NCI-H526 (cell line): Measurements from ENCODE around the gene ZSWIM5.
"Not testable (repeated sequence)": the region's sequence is repeated elsewhere in the genome, so short reads cannot be mapped to it uniquely, and the experiment has no call there.

Experiments
- DNase-seq, 2 experiments: peaks; one replicate each; lab custom pipeline; 2025; lab: John Stamatoyannopoulos, UW

ZSWIM5 gene

DNA sequence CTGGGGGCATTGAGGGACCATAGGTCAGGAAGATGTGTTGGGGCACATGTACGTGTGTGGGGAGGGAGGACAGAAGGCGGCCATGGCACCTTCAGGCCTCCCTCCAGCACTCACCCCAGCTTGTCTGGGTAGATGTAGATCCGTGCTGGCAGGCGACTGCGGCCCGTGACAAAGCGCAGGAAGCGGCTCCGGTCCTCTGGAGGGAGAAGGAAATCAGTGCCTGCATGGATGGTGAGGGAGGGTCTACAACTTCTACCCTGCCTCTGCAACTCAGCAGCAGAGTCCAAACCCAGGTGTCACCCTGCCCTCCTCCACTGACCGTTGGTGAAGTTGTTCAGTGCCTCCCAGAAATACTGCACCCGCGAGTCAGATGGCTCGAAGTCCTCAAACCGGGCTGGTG lies 202.7 kb downstream of the ZSWIM5 start:
- DNase-seq: no peak

DNA sequence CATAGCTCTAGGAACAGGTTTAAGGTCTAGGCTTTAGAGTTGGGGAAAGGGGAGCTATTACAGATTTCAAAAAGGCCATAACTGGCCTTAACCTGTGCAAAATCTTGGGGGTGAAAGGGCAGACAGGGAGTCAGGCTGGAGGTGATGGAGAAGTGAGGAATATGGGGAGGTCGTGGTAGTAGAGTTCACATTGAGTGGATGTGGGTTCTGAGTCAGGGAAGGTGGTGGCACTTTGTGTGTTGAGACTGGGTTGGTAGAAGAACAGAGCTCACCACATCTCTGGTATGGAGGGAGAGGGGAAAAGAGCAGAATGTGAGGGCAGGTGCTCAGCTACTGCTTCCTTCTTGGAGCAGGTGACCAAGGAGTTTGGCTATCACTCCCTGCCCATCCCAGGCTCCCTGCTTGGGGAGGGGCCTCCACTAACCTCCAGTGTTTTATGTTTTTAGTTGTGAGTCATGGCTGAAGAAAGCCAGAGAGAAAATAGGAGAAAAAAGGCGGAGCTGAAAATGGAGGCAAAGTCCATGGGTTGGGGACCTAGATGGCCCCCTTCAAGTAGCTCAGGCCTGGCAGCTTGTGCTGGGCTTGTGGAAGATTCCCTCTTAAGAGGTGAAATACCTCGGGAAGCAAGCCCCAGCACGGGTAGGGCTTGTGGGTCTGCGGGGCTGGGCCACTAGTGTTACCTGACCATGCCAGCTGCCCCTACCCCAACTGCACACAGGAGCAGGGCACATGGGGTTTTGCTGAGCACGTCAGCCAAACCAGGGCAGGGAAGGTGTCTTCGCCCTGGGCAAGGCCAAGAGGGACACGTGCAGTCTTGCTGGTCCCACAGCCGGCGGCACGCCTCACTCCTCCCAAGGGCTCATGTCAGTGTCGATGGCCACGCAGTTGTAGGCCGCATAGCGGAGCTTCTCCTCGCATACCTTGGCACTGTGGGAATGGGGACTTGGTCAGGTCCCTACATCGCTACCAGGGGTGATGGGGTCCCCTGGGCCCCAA lies 203.5 kb downstream of the ZSWIM5 start:
- no peak for DNase-seq

DNA sequence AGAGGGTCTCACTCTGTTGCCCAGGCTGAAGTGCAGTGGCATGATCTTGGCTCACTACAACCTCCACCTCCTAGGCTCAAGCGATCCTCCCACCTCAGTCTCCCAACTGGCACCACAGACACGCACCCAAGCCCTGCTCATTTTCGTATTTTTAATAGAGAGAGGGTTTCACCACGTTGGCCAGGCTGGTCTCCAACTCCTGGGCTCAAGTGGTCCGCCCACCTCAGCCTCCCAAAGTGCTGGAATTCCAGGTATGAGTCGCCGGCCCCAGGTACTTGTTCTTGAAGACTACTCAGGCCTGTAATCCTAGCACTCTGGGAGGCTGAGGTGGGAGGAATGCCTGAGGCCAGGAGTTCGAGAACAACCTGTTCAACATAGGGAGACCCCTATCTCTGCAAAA lies 204.8 kb downstream of the ZSWIM5 start:
- DNase-seq: not testable (repeated sequence)

DNA sequence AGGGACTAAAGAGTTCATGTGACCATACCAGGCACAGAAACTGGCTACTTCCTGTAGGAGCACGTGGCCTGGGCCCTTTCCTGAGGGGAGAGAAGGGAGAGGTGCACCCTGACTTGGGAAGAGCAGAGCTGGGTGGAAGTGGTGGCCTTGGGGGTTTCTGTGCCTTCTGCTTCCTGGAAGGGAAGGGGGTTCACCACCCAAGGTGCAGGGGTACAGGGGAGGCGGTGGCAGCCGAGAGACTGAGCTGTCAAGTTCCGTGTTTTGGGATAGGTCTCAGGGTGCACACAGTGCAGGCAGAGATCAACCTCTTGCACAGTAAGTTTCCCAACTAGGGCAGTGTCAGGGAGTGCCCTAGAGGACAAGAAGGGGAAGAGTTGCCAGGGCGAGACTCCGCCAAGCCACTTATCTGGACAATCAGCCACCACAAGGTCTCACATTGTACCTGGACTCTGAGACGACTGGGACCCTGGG lies 205.4 kb downstream of the ZSWIM5 start:
- no peak for DNase-seq

DNA sequence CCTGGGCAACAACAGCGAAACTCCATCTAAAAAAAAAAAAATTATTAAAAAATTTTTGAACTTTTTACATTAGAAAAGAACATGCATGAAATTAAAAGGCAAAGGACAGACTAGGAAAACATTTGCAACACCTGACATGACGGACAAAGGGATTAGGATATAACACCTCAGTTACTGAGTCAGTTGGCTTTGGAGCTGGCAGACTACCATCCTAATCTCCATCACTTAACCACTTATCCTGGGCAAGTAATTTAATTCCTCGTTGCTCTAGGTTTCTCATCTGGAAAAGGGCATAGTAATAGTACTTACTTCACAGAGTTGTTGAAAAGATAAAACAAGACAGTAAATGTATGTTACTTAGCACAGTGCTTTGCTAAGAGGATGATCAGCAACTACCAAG lies 207.2 kb downstream of the ZSWIM5 start:
- no peak for DNase-seq

DNA sequence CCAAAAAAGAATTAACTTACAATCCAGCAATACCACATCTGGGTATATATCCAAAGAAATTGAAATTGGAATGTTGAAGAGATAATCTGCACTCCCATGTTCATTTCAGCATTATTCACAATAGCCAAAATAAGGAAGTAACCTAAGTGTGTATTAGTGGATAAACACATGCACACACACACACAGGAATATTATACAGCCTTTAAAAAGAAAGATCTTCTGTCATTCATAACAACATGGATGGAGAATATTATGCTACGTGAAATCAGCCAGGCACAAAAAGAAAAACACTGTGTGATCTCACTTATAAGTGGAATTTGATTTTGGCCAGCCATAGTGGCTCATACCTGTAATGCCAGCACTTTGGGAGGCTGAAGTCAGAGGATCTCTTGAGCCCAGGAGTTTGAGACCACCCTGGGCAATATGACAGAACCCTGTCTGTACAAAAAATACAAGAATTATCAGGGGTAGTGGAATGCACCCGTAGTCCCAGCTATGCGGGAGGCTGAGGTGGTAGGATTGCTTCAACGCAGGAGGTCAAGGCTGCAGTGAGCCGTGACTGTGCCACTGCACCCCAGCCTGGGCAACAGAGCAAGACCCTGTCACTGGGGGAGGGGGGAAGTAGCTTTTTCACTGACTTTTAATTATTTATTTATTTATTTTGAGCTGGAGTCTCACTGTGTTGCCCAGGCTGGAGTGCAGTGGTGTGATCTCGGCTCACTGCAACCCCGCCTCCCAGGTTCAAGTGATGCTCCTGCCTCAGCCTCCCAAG lies 210.8 kb downstream of the ZSWIM5 start:
- no peak for DNase-seq

DNA sequence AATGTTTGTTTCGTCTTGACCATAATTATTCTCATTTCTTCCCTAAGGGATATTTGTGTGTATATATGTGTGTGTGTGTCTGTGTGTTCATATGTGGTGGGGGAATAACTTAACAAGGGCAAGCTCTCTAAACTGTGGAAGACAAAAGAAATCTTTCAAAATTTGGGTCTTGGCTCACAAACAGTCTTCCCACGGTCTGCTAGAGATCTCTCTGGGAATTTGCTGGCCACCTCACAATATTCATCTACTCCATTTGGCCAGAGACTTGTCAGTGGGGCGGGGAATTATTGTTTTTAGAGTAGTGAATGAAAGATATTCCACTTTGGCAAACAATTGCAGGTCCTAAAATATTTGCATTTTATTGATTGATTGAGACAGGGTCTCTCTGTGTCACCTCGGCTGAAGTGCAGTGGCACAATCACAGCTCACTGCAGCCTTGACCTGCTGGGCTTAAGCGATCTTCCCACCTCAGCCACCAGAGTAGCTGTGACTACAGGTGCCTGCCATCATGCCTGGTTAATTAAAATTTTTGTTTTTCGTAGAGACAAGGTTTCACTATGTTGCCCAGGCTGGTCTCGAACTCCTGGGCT lies 212.0 kb downstream of the ZSWIM5 start:
- DNase-seq: no peak

DNA sequence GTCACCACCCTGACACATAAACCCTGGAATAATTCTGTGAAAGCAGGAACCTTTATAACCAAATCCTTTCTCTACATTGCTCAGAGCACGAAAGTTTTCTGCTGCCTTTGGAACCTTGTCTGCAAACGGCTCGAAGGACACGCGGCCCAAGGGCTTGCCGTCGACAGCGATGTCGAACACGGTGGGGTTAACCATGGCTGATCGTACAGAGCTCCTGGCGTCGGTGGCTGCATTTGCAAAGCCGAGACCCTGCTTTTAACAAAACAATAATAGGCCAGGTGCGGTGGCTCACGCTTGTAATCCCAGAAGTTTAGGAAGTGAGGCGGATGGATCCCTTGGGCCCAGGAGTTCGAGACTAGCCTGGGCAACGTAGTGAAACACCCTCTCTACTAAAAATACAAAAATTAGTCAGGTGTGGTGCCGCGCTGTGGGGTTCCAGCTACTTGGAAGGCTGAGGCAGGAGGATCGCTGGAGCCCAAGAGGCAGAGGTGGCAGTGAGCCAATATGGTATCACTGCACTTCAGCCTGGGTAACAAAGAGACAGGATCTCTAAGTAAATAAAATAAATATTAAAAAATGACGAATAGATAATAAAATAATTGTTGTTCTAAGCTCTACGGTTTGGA lies 217.8 kb downstream of the ZSWIM5 start:
- DNase-seq: no peak

DNA sequence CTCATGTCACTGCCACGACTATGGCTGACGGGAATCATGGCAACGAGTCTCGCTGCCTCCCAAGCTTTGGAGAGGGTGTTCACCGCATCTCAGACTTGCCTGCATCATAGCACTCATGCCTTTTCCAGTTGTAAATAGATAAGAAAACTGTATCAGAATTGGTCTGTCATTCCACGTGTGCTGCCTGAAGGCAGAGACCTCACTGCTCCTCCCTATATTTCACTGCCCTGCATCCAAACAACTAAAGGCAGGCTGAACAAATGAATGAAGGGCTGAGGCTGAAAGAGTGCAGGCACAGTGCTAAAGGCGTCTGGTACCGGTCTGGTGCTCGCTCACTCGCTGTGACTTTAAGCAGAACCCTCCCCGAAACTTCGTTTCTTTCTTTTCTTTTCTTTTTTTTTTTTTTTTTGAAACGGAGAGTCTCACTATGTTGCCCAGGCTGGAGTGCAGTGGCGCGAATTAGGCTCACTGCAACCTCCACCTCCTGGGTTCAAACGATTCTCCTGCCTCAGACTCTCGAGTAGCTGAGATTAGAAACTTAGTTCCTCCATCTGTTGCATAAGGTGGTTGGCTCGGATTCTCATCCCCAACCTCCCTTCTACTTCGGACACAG lies 220.6 kb downstream of the ZSWIM5 start:
- DNase-seq: no peak

DNA sequence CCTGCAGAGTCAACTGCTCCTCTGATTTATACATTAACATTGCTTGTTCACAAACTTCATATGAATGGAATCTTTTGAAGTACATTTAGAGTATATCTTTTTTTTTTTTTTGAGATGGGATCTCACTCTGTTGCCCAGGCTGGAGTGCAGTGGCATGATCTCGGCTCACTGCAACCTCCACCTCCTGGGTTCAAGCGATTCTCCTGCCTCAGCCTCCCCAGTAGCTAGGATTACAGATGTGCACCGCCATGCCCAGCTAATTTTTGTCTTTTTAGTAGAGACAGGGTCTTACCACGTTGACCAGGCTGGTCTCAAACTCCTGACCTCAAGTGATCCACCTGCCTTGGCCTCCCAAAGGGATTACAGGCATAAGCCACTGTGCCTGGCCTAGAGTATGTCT lies 229.0 kb downstream of the ZSWIM5 start:
- not testable (repeated sequence) for DNase-seq

DNA sequence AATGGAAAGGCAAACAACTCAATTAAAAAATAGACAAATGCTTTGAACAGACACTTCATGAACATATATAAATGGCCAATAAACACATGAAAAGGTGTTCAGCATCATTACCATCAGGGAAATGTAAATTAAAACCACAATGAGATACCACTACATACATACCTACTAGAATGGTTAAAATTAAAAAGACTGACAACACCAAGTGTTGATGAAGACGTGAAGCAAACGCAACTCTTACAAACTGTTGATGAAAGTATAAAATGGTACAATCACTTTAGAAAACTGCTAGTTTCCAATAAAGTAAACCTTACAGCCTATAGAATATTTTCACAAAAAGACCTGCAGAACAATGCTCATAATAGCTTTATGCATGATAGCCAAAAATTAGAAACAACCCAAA lies 230.2 kb downstream of the ZSWIM5 start:
- DNase-seq: no peak

DNA sequence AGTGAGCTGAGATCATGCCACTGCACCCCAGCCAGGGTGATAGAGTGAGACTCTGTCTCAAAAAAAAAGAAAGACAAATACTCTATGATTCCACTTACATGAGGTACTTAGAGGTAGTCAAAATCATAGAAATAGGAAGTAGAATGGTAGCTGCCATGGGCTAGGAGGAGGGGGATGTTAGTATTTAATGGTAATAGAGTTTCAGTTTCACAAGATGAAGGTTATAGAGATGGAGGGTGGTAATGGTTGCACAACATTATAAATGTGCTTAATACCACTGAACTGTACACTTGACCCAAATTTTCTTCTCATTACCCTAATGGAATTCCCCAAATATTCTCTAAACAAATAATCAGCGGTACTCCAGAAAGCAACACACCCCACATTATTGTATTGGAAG lies 232.8 kb downstream of the ZSWIM5 start:
- no peak for DNase-seq

DNA sequence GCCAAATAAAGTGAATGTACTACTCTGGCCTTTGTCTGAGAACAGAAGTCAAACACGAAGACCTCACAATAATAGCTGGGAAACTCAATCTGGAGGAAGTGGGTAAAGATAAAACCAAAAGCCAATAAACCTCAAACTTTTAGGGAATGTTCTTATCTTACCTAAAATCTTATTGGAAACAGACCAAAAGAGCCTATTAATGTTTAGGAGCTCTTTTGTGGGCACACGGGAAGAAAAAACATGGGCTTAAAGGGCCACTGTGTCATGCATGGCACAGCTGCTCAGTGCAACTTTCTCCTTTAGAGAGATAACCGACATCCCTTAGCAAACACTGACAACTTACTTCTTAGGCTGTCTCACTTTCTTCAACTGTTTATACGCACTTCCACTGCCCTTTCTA lies 236.1 kb downstream of the ZSWIM5 start:
- DNase-seq: no peak
